ENCODE measurements around the gene FRG2B. TPM values are rescaled to one million over a fixed set of nuclear protein-coding genes. Genes with fewer than 3 reads are reported as not detected.

Gene FRG2B
- total and polyA plus RNA-seq, 2 donors (not counting 1 experiment from before 2014, with no cell fraction given): not detected

DNA sequence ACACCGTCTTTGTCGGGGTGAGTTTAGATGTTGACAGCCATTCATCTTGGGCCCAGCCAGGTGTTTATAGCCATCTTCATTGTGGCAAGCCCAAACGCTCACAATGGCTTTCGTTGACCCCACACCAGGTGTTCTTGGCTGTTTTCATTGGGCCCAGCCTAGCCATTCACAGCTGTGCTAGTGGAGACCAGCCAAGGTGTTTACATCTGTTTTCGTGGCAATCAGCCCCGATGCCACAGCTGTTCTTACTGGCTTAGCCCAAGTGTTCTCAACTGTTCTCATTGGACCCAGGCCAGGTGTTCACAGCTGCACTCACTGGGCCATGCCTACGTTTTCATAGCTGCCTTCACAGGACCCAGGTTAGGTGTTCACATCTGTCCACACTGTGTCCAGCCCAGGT is 7.7 kb downstream of the FRG2B start:
- no peaks in the 10 kb centered on the region for H3K27me3 ChIP-seq (ENCODE audit: control insufficient read depth, insufficient read depth, low read length)
- H3K9me3 ChIP-seq (ENCODE audit: control insufficient read depth, insufficient read depth, low read depth, low read length): no peaks in the 10 kb centered on the region
- no peak for DNase-seq (ENCODE audit: low read depth in 2 of 2)

DNA sequence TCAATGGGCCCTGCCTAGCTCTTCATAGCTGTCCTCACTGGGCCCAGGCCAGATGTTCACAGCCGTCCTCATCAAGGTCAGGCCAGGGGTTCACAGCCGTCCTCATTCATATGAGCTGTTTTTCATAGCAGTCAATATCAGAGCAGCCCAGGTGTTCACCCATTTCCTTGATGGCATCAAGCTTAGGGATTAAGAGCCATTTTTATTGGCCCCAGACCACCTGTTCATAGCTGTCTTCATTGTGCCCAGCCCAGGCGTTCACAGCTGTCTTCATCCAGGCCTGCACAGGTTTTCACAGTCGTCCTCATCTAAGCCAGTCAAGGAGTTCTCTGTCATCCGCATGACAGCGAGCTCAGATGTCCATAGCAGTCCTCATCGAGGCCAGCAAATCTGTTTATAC is 9.4 kb downstream of the FRG2B start:
- no peaks in the 10 kb centered on the region for H3K79me2 ChIP-seq (ENCODE audit: control insufficient read depth, insufficient read depth, low read length)
- H3K4me2 ChIP-seq (ENCODE audit: extremely low read depth, insufficient read depth, low read length): no peak overlapping the region
- no peaks in the 10 kb centered on the region for H3K27me3 ChIP-seq (ENCODE audit: control insufficient read depth, insufficient read depth, low read length)
- no peak overlapping the region for H3K9ac ChIP-seq (ENCODE audit: insufficient read depth, low read length)
- no peaks in the 10 kb centered on the region for H4K20me1 ChIP-seq (ENCODE audit: control insufficient read depth, extremely low read depth, insufficient read depth, low read length)
- no peak for TF ChIP-seq EZH2 (IDR thresholded peaks at IDR 0.05; ENCODE audit: low read length, missing control alignments)
- TF ChIP-seq, protein P1, sequence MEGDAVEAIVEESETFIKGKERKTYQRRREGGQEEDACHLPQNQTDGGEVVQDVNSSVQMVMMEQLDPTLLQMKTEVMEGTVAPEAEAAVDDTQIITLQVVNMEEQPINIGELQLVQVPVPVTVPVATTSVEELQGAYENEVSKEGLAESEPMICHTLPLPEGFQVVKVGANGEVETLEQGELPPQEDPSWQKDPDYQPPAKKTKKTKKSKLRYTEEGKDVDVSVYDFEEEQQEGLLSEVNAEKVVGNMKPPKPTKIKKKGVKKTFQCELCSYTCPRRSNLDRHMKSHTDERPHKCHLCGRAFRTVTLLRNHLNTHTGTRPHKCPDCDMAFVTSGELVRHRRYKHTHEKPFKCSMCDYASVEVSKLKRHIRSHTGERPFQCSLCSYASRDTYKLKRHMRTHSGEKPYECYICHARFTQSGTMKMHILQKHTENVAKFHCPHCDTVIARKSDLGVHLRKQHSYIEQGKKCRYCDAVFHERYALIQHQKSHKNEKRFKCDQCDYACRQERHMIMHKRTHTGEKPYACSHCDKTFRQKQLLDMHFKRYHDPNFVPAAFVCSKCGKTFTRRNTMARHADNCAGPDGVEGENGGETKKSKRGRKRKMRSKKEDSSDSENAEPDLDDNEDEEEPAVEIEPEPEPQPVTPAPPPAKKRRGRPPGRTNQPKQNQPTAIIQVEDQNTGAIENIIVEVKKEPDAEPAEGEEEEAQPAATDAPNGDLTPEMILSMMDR (conservative IDR thresholded peaks at IDR 0.05 in 1 of 2, IDR thresholded peaks at IDR 0.05 in 1 of 2; ENCODE audit: low read depth in 1 of 2, low read length in 2 of 2): no peak
- no peaks in the 10 kb centered on the region for H3K9me3 ChIP-seq (ENCODE audit: control insufficient read depth, insufficient read depth, low read depth, low read length)
- no peak for DNase-seq (ENCODE audit: low read depth in 2 of 2)
- H3K4me3 ChIP-seq (replicated peaks in 1 of 4; ENCODE audit: control extremely low read depth in 1 of 4, insufficient read depth in 1 of 4, low read depth in 3 of 4, low read length in 4 of 4): no peak overlapping the region
- no peak overlapping the region for H3K27ac ChIP-seq (ENCODE audit: insufficient read depth, low read length)
- H3K36me3 ChIP-seq (ENCODE audit: control insufficient read depth, insufficient read depth, low read length): no peaks in the 10 kb centered on the region
- H3K4me1 ChIP-seq (ENCODE audit: control insufficient read depth, extremely low read depth, insufficient read depth, low read length): no peaks in the 10 kb centered on the region
- no peak overlapping the region for H2AFZ ChIP-seq (ENCODE audit: low read length)

More for the DNA sequence above, 7.7 kb downstream of the FRG2B start:
- Histone ChIP-seq H3K4me3 (replicated peaks in 1 of 4; ENCODE audit: control extremely low read depth in 1 of 4, insufficient read depth in 1 of 4, low read depth in 3 of 4, low read length in 4 of 4) (no peak overlapping the region), H3K27ac (ENCODE audit: insufficient read depth, low read length) (no peak overlapping the region), H3K4me1 (ENCODE audit: control insufficient read depth, extremely low read depth, insufficient read depth, low read length) (no peaks in the 10 kb centered on the region), H3K4me2 (ENCODE audit: extremely low read depth, insufficient read depth, low read length) (no peak overlapping the region), H4K20me1 (ENCODE audit: control insufficient read depth, extremely low read depth, insufficient read depth, low read length) (no peaks in the 10 kb centered on the region), H3K79me2 (ENCODE audit: control insufficient read depth, insufficient read depth, low read length) (no peaks in the 10 kb centered on the region), H3K9ac (ENCODE audit: insufficient read depth, low read length) (no peak overlapping the region), H2AFZ (ENCODE audit: low read length) (no peak overlapping the region), H3K36me3 (ENCODE audit: control insufficient read depth, insufficient read depth, low read length) (no peaks in the 10 kb centered on the region)
- TF ChIP-seq EZH2 (IDR thresholded peaks at IDR 0.05; ENCODE audit: low read length, missing control alignments): no peak
- TF ChIP-seq, protein P1 (conservative IDR thresholded peaks at IDR 0.05 in 1 of 2, IDR thresholded peaks at IDR 0.05 in 1 of 2; ENCODE audit: low read depth in 1 of 2, low read length in 2 of 2): no peak

DNA sequence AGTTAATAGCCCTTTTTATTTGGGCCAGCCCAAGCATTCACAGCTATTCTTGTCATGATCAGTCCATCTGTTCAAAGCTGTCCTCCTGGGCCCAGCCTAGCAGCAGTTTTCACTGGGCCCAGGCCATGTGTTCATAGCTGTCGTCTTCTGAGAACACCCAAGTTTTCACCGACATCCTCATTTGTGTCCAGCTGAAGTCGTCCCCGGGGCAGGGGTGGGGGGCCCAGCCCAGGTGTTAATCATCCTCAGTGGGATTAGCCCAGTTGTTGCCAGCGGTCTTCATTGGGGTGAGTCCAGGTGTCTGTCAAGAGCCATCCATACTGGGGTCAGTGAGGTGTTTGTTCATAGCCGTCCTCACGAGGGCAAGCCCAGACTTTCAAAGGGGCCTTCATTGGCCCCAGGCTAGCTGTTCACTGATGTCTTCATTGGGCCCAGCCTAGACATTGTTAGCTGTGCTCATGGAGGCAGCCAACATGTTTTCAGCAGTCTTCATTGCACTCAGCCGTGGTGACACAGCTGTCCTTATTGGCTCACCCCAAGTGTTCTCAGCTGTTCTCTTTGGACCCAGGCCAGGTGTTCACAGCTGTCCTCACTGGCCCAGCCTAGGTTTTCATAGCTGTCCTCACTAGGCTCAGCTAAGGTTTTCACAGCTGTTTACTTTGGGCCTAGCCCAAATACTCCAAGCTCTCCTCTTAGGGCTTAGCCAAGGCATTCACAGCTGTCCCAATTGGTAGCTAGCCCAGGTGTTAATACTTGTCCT is 10.0 kb downstream of the FRG2B start:
- no peak for TF ChIP-seq EZH2 (IDR thresholded peaks at IDR 0.05; ENCODE audit: low read length, missing control alignments)
- TF ChIP-seq, protein P1 (conservative IDR thresholded peaks at IDR 0.05 in 1 of 2, IDR thresholded peaks at IDR 0.05 in 1 of 2; ENCODE audit: low read depth in 1 of 2, low read length in 2 of 2): no peak
- Histone ChIP-seq H3K9ac (ENCODE audit: insufficient read depth, low read length) (no peak overlapping the region), H4K20me1 (ENCODE audit: control insufficient read depth, extremely low read depth, insufficient read depth, low read length) (no peaks in the 10 kb centered on the region), H3K4me2 (ENCODE audit: extremely low read depth, insufficient read depth, low read length) (no peak overlapping the region), H3K27me3 (ENCODE audit: control insufficient read depth, insufficient read depth, low read length) (no peaks in the 10 kb centered on the region), H3K79me2 (ENCODE audit: control insufficient read depth, insufficient read depth, low read length) (no peaks in the 10 kb centered on the region), H3K4me1 (ENCODE audit: control insufficient read depth, extremely low read depth, insufficient read depth, low read length) (no peaks in the 10 kb centered on the region), H2AFZ (ENCODE audit: low read length) (no peak overlapping the region), H3K36me3 (ENCODE audit: control insufficient read depth, insufficient read depth, low read length) (no peaks in the 10 kb centered on the region), H3K9me3 (ENCODE audit: control insufficient read depth, insufficient read depth, low read depth, low read length) (no peaks in the 10 kb centered on the region), H3K27ac (ENCODE audit: insufficient read depth, low read length) (no peak overlapping the region), H3K4me3 (replicated peaks in 1 of 4; ENCODE audit: control extremely low read depth in 1 of 4, insufficient read depth in 1 of 4, low read depth in 3 of 4, low read length in 4 of 4) (no peak overlapping the region)
- DNase-seq (ENCODE audit: low read depth in 2 of 2): no peak
